ENCODE data around the gene C3orf22.

C3orf22 gene

DNA sequence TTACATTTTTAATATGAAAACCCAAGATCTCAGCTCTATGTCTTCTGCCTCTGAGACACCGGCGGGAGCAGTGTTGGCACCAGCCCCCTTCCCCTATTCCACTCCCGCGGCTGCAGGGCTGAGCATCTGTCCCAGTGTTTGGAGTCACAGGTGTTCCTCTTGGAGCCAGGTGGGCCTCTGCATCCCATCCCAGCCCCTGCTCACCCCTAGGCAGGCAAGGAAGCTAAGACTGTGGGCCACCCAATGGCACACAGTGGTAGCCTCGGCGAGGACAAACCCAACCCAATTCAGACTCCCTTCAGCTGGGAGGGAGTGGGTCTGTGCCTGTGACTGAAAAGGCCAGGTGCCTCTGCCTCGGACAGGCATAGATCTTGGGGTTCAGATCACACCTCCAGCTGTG, 31.7 kb downstream of the C3orf22 start:
- no peak for DNase-seq (ENCODE audit: low read depth)

DNA sequence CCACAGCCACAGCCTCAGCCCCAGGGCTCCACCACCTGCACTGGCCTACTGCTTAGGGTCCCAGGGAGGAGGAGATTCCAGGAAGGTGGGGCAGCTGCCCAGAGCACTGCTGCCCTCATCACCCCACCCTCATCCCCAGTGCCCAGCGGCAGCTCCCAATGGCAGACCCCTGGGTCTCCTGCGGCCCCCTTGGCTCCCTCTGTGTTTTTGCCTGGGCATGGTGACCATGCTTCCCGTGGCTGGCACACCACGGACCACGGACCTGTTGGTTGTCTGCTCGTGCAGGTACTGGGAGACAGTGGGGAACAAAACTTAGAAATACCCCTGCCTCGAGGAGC, 32.1 kb downstream of the C3orf22 start:
- DNase-seq (ENCODE audit: low read depth) = no peak

- DNase-seq (ENCODE audit: low read depth) = no peak
Observed at GRCh38 chr3:126525853-126526667, 32.7 kb downstream of the C3orf22 start.

DNA sequence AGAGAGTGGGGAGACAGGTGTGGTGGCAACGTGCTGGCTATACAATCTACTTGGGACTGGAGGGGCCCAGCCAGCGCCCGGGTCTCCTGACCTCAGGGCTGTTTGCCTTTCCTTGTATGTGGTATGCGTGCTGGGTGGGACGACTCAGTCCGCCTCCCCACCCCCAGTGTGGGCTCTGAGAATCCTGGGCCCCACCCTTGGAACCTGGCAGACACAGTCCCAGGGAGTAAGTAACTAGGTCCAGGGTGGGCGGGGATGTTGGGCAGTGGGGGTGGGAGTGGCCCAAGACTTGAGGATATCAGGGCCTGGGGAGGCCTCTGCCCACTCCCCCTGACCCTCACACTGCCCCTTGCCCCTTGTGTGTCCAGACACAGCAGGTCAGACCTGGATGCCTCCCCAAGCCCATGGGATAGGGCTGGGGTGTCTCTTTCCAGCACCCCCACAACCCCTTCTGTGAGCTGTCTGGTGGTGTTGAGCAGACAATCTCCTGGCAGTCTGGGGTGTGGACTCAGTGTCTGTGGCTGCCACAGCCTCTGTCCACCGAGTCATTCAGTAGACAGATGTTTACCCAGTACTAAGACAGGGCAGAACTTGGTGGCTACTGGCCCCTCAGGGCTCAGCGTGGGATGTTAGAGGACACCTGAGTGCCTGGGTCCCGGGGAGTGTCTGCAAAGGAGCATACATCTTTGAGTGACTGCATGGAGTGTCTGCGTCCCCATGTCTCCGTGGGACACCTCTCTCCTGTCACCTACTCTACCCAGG, 33.5 kb downstream of the C3orf22 start:
- no peak for DNase-seq (ENCODE audit: low read depth)

DNA sequence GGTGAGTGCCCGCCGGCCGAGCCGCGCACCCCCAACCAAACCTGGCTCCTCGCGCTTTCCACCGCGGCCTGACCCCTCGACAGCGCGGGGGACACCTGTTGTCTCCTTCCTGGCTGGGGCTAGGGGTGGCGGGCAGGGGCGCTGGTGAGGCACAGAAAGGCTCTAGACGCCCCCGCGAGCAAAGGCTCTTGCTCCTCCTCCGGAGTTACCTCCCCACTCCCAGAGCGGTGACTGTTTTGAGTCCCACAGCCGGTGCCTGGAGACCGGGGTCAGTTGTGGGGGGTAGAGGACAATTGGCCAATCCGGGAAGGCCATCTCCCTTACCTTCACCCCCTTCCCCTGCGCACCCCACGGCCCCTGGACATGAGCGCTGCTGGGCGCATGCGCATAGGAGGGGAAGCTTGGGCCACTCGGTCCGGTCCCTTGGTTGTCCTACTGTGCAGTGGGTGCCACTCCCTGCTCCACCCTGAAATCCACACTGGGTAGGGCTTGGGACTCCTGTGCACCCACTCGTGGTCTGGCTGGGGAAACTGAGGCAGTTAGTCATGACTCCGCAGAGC, 34.2 kb downstream of the C3orf22 start:
- DNase-seq (ENCODE audit: low read depth) = no peak

DNA sequence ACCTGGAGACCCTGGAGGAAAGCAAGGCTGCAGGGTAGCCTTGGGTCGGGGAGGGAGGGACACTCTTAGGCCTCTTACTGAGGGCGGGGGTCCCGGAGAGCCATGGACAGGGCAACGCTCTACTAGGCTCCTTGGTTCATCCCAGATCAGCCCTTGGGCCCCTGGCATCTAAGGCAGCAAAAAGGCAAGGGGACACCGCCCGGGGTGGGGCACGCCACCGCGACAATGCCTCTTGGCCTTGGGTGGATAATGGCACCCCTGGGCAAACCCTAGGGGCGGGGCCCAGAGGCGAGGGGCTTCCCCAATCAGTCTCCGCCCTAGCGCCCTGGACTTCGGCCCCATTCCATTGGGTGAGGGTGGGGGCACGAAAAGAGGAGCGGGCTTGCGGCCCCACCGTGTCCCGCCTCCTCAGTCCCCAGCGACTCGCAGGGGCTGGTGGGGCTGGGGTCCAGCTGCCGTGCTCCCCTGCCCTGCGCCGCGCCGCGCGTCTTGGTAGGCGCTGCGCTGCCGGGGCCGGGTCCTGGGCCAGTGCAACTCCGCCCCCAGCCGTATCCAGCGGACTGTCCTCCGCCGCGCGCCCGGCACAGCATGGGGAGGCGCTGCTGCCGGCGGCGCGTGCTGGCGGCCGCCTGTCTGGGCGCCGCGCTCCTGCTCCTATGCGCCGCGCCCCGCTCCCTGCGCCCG, 34.8 kb downstream of the C3orf22 start, which contains the start of gene CHST13:
Gene CHST13 (plus strand): TSS at position 411 of the 684 bp plus-strand sequence. CDS start 178 bp downstream, at position 589.
- no peak for DNase-seq (ENCODE audit: low read depth)

GRCh38 chr3:126522363-126522788, 36.4 kb downstream of the C3orf22 start:
- peak; percentile 12 for DNase-seq (ENCODE audit: low read depth)

GRCh38 chr3:126521122-126521891, 37.4 kb downstream of the C3orf22 start:
- no peak for DNase-seq (ENCODE audit: low read depth)

DNA sequence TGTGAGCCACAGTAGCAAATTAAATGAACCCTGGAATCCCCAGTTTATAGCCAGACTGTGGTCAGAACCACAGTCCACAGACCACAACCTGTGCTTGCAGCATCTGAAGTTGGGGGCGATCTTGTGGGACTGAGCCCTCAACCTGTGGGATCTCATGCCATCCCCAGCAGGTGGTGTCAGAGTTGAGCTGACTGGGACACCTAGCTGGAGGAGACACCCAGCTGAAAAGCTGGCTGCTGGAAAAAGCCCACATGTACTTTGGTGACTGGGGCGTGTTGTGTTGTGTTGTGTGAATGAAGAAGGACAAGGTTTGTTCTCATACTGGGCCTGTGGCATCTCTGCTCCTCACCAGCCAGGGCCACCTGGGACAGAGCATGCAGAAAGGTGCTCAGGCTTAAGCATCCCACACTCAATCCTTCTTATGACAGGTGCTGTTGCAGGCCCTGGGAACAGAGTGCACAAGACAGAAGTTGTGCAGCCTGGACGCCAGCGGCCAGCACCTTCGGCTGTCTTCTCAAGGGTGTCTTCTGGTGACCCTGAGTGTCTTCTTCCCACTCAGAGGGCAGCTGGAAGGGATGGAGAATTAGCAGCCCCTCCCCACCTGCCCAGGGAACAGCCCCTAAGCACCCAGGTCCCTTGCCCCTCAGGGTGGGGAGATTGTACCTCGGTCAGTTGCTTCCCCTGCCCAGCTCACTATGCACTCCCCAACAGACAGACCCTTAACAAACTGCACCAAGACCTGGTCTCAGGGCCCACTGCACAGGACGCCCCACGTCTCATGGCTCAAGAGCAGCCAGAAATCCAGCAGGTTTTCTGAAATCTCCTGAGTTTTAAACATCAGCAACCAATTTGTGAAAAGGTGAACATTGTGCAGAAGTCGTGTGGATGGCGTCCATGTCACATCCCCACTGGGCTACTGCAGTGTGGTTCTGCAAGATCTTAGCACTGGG, 39.0 kb downstream of the C3orf22 start:
- DNase-seq (ENCODE audit: low read depth) = no peak

GRCh38 chr3:126518779-126519177, 40.0 kb downstream of the C3orf22 start:
- no peak for DNase-seq (ENCODE audit: low read depth)

DNA sequence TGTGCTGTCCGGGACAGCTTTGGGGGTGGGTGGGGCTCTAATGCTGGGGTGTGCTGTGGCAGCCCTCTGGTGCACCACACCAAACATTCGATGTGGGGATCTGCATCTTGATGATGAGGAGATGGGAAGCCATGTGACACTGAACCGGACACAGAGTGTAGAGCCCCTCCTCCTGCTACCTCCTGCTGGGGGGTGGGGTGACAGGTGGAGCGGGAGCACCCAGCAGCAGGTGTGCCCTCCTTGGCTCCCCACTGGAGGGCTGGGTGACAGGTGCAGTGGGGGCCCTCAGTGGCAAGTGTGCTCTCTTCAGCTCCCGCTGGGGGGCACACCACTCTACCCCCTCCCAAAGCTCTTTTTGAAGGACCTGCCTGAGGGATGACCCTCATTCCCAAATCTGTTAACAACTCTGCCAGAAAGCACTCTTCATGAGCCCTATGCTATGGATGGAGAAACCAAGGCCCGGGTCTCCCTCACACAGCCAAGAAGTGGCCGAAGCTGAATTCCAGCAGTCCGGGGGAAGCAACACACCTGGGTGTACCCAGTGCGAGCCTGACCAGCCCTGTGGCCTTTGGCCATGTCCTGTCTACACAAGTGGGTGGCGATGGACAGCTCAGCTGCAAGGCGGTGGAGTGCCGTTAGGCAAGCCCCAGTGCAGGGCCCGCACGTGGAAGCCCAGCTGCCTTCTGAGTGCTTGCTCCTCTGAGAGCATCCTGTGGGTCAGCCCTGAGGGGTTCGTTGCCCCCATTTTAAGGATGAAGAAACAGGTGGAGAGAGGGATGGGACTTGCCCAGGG, 40.5 kb downstream of the C3orf22 start:
- DNase-seq (ENCODE audit: low read depth) = no peak

DNA sequence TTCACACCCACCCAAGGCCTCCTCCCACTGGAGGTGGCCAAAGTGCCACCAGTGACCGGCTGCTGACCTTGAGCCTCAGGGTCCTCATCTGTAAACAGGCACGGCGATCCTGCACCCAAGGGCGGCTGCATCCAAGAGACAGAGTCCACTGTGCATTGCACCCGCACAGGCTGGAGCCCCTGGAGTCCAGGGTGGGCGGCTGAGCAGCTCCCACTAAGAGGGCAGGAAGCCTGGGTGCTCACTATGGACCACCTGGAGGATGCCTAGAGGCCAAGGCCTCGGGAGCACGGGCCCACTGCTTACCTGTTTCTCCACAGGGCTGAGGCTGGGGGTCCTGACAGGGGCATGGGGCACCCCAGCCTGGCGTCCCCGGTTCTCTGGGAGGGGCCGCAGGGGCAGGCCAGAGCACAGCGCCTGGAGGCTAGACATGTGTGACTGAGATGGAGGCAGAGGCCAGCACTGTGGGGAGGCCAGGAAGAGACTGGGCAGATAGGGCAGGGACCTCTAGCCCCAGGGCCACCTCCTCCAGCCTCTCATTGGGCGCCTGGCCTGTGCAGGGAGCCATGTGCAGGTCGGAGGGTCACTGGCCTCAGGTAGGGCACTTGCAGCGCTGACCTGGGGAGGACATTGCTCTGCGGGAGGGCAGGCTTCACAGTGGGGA, 41.3 kb downstream of the C3orf22 start, which contains the start of gene UROC1:
Gene UROC1 (minus strand): TSS at position 483 of the 661 bp plus-strand sequence. CDS start 54 bp downstream, at position 429.
- no peak for DNase-seq (ENCODE audit: low read depth)

GRCh38 chr3:126516936-126517290, 41.8 kb downstream of the C3orf22 start:
- no peak for DNase-seq (ENCODE audit: low read depth)

- no peak for DNase-seq (ENCODE audit: low read depth)
Observed at GRCh38 chr3:126516152-126516935, 42.4 kb downstream of the C3orf22 start.

DNA sequence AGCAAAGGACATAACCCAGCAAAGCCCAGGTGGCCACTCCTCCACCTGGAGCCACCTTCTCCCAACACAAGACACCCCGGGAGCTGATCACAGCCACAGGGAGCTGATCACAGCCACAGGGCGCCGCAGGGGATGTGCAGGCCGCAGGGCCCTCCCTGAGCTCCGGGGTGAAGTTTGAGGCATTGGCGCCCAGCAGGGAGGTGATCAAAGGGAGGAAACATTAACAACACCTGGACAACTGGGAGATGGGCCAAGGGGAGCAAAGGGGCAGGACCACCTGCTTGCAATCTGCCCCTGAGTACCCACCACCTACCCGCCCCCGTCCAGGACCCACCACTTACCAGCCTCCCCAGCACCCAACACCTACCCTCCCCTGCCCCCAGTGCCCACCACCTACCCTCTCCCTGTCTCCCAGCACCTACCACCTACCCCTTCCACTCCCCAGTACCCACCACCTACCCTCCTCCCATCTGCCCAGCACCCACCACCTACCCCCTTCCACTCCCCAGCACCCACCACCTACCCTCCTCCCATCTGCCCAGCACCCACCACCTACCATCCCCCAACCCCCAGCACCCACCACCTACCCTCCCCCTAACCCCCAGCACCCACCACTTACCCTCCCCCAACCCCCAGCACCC, 43.5 kb downstream of the C3orf22 start:
- no peak for DNase-seq (ENCODE audit: low read depth)

- no peak for DNase-seq (ENCODE audit: low read depth)
Observed at GRCh38 chr3:126514161-126514560, 44.6 kb downstream of the C3orf22 start.

- no peak for DNase-seq (ENCODE audit: low read depth)
Observed at GRCh38 chr3:126512916-126513650, 45.6 kb downstream of the C3orf22 start.
